HG03135 (cell line): ENCODE data around the gene SVBP.
"Not testable (repeated sequence)": the region's sequence is repeated elsewhere in the genome, so short reads cannot be mapped to it uniquely, and the experiment has no call there.

ENCODE experiments used
- ATAC-seq: cut with Tn5 transposase; IDR thresholded peaks from one replicate; pipeline ENCODE4 v1.9.1; 2021; ENCODE audit warnings: mild to moderate bottlenecking, moderate library complexity; ENCODE audit not compliant: unreplicated experiment

Gene SVBP, protein sequence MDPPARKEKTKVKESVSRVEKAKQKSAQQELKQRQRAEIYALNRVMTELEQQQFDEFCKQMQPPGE

DNA sequence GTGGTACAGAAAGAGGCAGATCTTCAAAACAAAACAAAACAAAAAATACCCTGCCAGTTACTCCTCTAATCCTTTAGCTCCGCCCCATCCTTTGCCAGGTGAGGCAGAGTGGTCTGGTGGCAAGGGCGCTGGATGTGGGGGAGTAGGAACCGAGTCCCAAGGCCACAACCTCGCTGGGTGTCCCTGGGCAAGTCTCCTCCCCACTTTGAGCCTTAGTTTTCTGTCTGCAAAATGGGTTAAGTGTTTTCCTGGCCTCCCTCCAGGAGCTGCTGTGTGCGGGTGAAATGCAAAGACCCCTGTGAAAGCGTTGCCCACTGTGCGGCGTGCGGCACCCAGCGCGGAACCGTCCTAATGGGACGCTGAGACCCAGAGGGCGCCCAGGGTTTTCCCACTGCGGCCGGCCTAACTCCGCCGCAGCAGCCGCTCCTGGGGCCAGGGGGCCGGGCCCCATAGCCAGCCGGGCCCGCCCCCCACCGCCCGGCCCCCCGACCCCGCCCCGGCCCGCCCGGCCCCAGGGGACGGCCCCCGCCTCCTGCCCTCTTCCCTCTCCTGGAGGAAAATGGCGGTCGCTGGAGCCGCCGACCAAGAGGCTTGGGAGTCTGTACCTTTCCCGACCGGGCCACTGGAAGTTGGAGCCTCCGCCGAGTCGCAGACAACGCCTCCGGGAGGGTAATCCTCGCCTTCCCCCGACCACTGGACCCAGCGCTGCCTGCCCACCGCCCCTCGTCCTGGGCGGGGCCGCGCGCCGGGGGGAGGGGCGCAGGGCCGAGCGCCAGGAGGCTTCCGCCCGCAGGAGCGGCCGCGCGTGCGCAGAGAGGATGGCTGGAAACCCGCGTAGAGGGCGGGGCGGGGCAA is at the start of gene SVBP, which contains the start of gene ERMAP:
Gene SVBP (minus strand): TSS at position 813 of the 855 bp plus-strand sequence. CDS start 853 bp downstream, outside the sequence.
Gene ERMAP (plus strand): TSS at position 538 of the 855 bp plus-strand sequence. CDS start 13,327 bp downstream, outside the sequence.
- peak; percentile 84 for ATAC-seq

DNA sequence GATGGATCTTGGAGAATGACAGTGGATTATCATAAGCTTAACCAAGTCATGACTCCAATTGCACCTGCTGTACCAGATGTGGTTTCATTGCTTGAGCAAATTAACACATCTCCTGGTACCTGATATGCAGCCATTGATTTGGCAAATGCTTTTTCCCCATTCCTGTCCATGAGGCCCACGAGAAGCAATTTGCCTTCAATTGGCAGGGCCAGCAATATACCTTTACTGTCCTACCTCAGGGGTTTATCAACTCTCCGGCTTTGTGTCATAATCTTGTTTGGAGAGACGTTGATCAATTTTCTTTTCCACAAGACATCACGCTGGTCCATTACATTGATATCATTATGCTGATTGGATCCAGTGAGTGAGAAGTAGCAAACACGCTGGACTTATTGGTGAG is 49.4 kb upstream of the SVBP start:
- ATAC-seq: no peak

DNA sequence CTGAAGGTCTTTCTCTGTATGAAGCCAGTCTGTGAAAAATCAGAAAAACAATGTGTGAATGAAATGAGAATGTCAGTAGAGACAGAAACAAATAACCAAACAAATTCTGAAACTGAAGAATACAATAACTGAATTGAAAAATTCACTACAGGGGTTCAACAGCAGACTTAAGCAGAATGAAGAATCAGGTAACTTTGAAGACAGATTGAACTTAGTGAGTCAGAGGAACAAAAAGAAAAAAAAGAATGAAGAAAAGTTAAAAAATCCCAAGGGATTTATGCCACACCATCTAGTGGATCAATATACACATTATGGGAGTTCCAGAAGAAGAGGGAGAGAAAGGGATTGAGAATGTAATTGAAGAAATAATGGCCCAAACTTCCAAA is 43.8 kb upstream of the SVBP start:
- no peak for ATAC-seq

GRCh38 chr1:42860339-42861013 is 43.3 kb upstream of the SVBP start:
- ATAC-seq: no peak

DNA sequence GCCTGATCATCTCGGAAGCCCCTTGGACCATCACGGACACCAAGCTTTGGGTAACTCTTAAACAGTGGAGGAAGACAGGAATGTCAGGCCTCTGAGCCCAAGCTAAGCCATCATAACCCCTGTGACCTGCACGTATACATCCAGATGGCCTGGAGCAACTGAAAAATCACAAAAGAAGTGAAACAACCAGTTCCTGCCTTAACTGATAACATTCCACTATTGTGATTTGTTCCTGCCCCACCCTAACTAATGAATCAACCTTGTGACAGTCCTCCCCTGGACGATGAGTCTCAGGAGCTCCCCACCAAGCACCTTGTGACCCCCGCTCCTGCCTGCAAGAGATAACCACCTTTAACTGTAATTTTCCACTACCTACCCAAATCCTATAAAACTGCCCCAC is 42.2 kb upstream of the SVBP start:
- not testable (repeated sequence) for ATAC-seq

DNA sequence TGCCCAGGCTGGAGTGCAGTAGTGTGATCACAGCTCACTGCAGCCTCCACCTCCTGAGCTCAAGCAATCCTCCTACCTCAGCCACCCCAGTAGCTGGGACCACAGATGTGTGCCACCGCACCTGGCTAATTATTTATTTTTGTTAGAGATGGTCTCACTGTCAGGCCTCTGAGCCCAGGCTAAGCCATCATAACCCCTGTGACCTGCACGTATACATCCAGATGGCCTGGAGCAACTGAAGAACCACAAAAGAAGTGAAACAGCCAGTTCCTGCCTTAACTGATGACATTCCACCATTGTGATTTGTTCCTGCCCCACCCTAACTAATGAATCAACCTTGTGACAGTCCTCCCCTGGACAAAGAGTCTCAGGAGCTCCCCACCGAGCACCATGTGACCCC is 39.4 kb upstream of the SVBP start:
- ATAC-seq: not testable (repeated sequence)

DNA sequence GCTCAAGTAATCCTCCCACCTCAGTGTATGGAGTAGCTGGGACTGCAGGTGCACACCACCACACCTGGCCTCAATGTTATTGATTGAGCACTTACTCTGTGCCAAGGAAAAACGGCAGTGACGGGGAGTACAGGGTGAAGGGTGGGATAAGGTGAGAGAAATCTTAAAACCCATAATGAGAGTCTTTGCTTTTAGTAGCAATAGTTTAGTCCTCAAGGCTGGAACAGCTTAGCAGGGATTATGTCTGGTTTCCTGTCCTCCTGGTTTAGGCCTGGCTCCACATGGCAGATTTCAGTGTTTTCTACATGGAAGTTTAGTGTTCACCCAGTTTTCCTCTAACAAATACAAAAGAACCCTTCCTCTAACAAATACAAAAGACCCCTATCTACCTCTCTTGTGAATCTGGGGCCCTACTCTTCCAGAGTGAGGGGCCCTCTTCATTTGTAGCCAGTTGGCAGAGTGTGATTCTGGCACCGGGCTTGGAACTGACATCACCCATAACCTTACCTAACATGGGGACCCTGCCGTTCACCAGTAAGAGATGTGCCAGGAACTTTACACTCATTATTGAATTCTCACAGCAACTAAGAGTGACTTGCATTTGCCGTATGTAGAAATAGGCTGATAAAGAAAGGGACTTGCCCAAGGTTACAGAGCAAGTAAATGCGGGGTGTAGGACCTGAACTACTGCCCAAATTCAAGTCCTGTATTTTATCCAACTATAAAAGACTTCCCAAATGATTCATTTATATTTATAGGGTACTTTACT is 36.1 kb upstream of the SVBP start:
- no peak for ATAC-seq

DNA sequence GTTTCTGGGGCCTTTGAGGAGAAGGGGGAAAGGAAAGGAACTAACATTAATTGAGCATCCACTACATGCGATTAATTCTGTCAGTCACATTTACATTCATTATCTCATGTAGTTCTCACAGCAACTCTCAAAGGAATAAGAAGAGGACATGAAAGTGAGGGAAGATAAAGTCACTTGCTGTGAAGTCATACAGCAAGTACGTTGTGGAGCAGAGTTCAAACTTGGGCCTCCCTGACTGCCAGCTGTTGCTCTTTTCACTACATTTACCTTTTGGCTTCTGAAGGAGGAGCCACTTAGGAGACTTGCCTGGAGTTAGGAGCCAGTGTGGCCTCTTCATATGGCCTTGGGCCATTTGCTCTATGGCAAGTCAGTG is 35.4 kb upstream of the SVBP start:
- no peak for ATAC-seq

- no peak for ATAC-seq
Measured at GRCh38 chr1:42851960-42852607, 34.9 kb upstream of the SVBP start.

- no peak for ATAC-seq
Measured at GRCh38 chr1:42851420-42851819, 34.2 kb upstream of the SVBP start.

GRCh38 chr1:42849944-42850343 is 32.7 kb upstream of the SVBP start:
- no peak for ATAC-seq

DNA sequence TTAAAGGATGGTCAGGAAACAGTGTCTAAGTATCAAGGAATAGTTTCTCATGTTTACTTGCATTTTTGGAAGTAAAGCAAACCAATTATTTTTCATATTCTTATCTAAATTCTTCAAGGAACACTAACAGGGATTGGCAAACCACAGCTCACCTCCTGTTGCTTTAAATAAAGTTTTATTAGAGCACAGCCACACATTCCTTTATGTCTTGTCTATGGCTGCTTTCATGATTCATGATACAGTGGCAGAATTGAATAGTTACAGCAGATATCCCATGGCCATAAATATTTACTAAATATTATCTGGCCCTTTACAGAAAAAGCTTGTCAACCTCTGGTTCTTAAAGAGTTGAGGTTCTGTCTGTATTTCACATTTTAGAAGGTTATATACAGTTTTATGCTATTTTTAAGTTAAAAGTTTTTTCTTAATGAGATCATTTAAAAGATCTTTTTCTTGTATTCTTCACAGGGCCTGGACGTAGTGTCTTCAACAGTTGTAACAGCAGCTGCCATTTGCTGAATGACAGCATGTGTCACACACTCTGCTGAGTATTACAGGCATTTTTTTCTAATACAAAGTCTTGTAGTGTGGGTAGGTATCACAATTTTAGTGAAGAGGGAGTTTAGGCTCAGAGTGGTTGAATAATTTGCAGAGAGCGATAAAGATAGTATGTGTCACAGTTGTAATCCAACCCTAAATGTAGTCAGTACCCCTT is 31.8 kb upstream of the SVBP start:
- ATAC-seq: no peak

- ATAC-seq: no peak
Measured at GRCh38 chr1:42847721-42848460, 30.7 kb upstream of the SVBP start.

DNA sequence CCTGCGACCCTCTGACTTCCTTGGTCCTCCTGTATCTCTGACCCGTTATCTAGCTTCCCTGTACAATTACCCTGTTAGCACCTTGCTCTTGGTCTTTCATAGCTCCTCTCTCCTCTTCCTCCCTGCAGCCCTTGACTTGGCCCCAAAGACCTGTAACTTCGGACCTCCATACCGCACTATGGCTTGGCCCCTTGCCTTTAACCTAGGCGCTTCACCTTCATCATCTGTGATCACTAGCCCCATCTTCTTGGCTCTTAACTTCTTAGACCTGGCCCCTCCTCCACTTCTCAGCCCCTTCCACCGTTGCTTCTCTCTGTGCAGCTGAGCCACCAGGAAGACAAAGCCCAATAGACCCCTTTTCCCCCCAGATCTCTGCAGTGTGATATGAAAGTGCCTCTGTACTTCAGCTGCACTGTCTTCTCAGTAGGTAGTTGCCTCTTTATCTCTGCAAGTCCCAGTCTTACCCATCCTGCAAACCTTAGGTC is 30.0 kb upstream of the SVBP start:
- no peak for ATAC-seq

- peak; percentile 96 for ATAC-seq
Measured at GRCh38 chr1:42846257-42847110, 29.3 kb upstream of the SVBP start, which contains the start of gene ZNF691. TSS of gene ZNF691 (plus strand) at chr1:42846613. CDS start at chr1:42849659, 3,046 bp downstream.

DNA sequence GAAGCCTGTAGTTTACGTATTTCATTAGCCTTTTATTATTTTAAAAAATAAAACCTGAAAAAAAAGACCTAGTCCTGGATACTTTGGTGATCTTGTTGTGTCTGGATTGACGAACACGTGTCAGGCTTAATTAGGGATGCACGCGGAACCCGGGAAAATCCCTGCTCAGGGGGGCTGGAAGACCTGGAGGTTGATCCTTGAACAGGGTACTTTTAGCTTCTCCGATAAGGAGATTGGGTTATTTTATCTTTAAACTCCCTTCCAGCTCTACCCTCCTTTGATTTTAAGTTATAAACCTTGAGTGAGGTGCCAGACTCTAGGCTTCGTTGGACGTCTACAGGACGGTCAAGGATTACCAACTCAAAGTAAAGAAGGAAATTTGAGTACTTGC is 28.7 kb upstream of the SVBP start:
- ATAC-seq: peak; percentile 7

DNA sequence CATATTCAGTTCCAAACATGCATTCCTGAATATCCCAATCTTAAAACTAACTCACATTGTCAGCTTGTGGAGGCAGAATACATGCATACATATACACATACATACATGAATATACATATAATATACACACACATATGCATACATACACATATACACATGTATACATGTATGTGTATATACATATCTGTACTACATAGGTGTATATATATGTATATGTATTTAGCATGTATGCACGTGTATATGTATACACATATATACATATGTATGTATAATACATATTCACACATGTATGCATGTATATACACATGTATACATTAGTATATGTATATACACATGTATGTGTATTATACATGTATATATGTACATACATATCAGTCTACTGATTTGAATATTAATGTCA is 28.0 kb upstream of the SVBP start:
- no peak for ATAC-seq

GRCh38 chr1:42844592-42845140 is 27.5 kb upstream of the SVBP start:
- no peak for ATAC-seq
